Activated T-helper 1 cell treated with Interleukin-2 at 50 U/mL for 16 hours (primary cell): ENCODE data around the gene VPS16.

Source experiments
- DNase-seq: peaks from one replicate; pipeline ENCODE4 v3.0.0-alpha.2; 2020; ENCODE audit warnings: low read depth

VPS16 gene

GRCh38 chr20:2835331-2835796 is 5.2 kb upstream of the VPS16 start:
- no peak for DNase-seq

GRCh38 chr20:2836035-2836434 is 4.5 kb upstream of the VPS16 start:
- no peak for DNase-seq

DNA sequence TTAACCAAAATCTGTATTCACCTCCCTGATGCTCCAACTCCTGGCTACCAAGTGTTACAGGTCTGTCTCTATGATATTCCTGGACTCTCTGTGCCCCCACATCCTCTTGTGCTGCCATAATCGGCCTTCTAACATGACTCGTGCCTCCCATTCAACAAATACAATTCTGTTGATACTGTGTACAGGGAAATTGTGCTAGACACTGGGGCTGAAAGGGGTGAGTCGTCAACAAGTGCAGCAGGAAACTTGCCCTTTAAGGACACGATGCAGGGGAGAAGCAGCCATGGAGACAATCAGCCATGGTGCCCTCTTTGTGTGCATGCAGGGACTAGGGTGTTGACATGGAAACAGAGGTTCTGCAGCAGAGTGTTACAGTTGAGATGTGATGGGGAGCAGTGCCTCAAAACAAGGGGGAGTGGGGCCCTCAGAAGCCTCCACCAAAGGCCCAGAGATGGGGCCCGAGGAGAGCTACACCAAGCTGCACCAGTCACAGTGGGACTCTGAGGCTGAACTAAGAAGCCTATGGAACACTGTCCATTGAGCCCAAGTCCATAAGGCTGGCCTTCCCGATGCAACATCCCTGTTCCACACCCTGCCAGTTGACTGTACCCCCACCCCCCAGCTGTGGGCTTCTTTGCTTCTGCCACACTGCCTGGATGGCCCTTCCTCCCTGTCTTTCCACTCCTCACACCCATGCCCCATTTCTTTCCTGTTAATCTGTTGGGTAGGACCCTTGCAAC is 3.2 kb upstream of the VPS16 start:
- no peak for DNase-seq

GRCh38 chr20:2838170-2838797 is 2.3 kb upstream of the VPS16 start:
- no peak for DNase-seq

DNA sequence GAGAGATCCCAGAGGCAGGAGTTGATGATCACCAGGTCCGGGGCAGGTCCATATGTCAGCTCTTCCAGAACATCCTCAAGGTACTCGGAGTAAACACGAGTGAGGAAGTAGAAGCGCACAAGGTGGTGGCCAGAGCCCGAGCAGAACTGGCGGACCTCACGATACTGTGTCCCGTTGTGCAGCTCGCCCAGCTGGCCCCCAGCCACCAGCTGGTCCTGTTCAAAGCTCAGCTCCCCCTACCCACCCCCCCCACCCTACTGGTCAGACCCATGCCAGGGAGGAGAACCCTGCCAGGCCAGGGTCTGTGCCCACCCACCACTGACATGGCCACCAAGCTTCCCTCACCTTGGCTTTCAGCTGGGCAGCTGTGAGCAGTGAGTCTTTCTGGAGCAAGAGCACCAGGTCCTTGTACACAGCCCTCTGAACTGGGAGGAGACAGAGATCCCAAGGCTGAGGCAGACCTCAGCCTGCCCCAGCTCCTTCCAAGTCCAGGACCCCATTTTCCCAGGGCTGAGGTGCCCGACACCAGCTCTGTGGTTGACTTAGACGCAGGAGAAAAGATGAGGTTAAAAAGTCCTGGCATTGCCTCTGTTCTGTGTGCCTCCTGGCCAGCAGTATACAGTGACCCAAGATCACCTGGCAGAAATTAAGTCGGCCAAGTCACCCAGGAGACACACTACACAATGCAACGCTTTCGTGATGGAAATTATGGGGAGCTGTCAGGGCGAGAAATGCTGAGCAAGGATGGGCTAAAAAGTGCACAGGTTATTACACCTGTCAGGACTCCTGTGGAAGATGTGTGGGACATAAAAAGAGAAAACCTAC is 1.5 kb upstream of the VPS16 start:
- no peak for DNase-seq

GRCh38 chr20:2839732-2840137 is 810 bp upstream of the VPS16 start:
- no peak for DNase-seq

DNA sequence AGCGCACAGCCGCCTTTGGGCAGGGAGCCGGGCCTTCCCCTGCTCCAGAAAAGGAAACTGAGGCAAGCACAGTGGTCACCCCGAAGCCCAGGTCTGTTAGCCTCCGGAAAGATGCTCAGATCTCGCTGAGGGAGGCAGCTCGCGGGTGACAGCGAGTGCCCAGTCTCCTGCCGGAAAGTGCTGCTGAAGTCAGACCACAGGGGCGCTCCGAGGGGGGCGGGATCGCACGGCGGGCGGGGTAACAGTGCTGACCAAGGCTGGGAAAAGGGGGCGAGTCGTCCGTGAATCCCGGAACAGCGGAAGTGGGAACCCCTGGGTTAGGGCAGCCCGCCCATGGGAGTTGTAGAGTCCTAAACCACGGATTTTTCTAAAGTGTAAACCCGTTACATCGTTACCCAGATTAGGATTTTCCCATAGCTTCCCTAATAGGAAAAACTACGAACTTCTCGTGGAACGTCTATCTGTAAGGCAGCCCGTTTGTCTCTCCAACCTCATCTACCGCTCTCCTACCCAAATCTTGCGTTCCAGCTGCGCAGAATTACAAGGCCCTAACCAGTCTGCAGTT is 504 bp downstream of the VPS16 start:
- DNase-seq: no peak

DNA sequence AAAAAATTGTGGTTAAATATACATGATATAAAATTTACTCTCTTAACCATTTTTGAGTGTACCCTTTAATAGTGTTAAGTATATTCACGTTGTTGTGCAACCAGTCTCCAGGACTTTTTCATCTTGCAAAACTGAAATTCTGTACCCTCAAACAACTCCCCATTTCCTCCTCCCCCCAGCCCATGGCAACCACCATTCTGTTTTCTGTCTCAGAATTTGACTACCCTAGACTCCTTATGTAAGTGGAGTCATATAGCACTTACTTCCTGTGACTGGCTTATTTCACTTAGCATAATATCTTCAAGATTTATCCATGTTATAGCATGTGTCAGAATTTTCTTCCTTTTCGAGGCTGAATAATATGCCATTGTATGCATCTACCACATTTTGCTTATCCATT is 5.1 kb downstream of the VPS16 start:
- no peak for DNase-seq

DNA sequence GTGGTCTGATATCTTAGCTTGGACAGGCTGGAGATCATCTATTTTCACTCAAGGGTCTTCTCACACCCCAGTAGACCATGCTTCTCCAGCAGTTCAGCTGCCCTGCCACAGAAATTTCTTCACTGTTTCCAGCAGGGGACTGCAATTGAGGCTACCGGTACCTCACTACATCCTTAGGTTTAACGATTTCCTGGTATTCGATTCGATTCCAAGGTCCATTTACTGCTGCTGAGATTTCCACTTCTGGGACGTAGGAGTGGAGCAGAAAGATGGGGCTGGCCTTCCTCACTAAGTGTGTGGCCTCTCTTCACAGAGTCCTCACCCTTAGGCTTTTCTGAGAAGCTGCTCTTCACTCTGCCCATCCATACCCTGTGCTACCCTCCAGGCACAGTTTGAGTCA is 6.2 kb downstream of the VPS16 start:
- DNase-seq: no peak

DNA sequence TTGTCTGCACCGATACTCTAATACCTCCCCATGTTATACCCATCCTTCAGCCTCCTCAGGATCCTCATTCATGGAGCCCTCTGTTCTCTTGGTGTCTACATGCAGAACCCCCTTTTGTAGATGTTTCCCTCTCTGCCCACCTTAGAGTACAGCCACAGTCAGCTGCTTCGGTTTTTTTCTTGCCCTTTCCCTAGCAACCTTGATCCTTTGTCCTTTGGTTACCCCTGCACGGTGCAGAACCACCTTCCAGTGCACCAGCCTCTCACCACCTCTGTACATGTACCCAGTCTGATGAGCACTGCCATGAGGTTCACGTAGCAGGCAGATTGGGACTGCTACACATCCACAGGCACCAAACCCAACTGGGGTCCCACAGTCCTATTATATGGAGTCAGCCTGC is 7.3 kb downstream of the VPS16 start:
- DNase-seq: no peak

DNA sequence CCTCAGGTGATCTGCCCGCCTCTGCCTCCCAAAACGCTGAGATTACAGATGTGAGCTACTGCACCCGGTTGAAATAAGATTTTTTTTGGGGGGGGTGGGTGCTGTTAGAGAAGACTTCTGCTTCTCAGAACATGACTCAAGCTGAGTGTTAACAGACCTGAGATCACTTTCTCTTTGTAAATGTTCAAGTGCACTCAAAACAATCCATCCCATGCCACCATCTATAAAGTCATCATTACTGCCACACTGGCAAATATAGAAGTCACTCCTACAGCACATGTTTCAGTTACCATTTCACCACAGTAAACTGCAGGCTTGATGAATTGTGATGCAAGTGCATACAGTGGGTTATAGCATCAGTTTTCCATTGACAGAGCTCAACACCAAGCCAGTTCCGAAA is 9.0 kb downstream of the VPS16 start:
- no peak for DNase-seq

DNA sequence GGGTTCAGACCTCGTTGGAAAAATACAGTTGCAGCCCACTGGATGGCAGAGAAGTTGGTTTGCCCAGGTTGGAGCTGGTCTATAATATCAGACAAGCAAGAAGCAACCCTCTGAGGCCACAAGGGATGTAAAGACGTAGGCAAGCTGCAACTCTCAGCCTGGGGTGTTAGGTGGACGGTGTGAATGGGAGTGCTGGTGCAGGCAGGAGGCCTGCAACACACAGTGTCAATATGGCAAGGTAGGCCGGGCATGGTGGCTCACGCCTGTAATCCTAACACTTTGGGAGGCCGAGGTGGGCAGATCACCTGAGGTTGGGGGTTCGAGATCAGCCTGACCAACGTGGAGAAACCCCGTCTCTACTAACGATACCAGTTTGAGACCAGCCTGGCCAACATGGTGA is 10.5 kb downstream of the VPS16 start:
- DNase-seq: no peak

GRCh38 chr20:2858591-2858990 is 18.0 kb downstream of the VPS16 start:
- DNase-seq: no peak

DNA sequence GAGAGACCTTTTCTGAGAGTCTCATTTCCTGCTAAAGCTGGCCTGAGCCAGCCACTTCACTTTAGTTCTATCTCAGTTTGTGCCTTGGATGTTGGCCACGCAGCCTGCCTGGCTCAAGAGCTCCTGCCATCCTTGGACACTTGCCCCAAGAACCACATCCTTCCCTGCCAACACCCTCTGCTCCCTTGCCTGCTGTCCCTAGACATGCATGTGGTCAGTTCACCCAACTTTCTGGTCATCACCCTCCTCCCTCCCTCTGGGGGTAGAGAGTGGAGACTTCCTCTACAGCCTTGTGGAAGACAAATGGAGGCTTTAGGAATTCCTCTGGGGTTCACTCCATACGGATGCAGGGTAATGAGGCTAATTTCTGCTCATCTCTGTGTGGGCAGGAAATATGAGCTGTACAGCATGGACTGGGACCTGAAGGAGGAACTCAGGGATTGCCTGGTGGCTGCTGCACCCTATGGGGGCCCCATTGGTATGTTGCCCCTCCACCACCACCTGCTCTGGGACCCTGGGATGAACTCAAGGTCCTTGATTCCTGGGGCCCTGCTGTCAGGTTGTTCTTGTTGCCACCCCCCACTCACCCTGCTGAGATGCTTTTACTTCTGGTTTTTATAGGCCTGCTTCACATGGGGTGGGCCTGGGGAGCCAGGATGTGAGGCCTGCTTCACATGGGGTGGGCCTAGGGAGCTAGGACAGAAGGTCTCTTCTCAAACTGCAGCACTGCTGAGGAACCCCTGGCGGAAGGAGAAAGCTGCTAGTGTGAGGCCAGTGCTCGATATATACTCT is 19.0 kb downstream of the VPS16 start:
- DNase-seq: no peak

GRCh38 chr20:2864626-2865025 is 24.1 kb downstream of the VPS16 start:
- DNase-seq: no peak

GRCh38 chr20:2865101-2865500 is 24.6 kb downstream of the VPS16 start:
- no peak for DNase-seq

DNA sequence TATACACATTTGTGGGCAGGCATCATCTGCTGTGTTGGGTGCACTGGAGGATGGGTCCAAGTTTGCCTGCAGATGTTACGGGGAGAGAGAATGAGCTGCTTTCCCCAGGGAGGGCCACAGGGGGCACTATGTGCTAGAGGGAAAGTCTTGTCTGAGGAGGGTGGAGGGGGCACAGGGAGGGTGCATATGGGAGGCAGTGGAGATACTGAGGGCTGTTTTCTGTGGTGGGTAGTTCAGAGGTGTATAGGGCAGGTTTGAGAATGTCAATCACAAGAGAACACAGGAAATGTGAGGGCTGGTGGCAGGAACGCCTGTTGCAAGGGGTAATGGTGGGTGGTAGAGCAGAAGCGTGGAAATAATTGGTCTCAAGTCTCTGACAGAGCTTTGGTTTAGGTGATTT is 25.1 kb downstream of the VPS16 start:
- no peak for DNase-seq

- no peak for DNase-seq
These were observed 25.7 kb downstream of the VPS16 start for GRCh38 chr20:2866236-2866635.

- DNase-seq: no peak
These were observed 26.7 kb downstream of the VPS16 start for GRCh38 chr20:2867081-2867864.

- DNase-seq: no peak
These were observed 28.8 kb downstream of the VPS16 start for GRCh38 chr20:2869381-2869780.

DNA sequence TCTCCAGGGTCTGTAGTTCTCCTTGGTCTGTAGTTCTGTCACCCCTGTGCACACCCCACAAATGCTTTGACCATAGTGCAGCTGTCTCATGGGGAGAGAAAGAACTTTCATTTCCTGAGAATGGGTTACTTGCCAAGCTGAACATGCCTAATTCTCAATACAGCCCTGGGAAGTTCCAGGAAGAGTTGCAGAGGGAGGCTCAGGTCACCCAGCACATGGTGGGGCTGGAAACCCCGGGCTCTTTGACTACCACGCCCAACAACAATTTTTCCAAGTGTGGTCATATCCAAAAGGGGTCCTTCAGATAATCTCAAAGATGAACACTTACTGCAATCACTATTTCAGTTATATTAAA is 30.5 kb downstream of the VPS16 start:
- no peak for DNase-seq
